Right lobe of liver (tissue), 6 donors: ENCODE results near the gene ZSWIM1. TPM values are rescaled to one million over a fixed set of nuclear protein-coding genes. Genes with fewer than 3 reads are reported as not detected.

Source experiments
- ATAC-seq, 4 donors: fragments of 200-7000 bp; cut with Tn5 transposase; one replicate each; pipeline ENCODE4 v1.9.1; 2020; ENCODE audit warnings: mild to moderate bottlenecking in 4 of 4, moderate library complexity in 4 of 4
- DNase-seq, 3 donors: peaks; one replicate each; pipeline ENCODE4 v3.0.0-alpha.2; 2020
- H3K27ac ChIP-seq, 3 donors: fragments of 200-600 bp; one replicate each; pipeline ENCODE4 v1.8.0; 2022
- H3K27me3 ChIP-seq, 2 donors: fragments of 200-600 bp; one replicate each; pipeline ENCODE4 v1.8.0; 2022
- H3K36me3 ChIP-seq, 4 donors: fragments of 200-600 bp; sonication (generic) in 1 of 4; one replicate each; pipeline versions ENCODE4 v1.5.1 to v1.8.0; 2017 to 2022; ENCODE audit warnings: control low read depth in 1 of 4
- H3K4me1 ChIP-seq, 4 donors: fragments of 200-600 bp; sonication (generic) in 1 of 4; one replicate each; pipeline versions ENCODE4 v1.5.1 to v1.8.0; 2017 to 2022; ENCODE audit warnings: control low read depth in 1 of 4
- H3K4me3 ChIP-seq, 3 donors: fragments of 200-600 bp; one replicate each; pipeline ENCODE4 v1.8.0; 2022
- H3K9me3 ChIP-seq, 4 donors: fragments of 200-600 bp; sonication (generic) in 1 of 4; one replicate each; pipeline versions ENCODE4 v1.5.1 to v1.8.0; 2017 to 2022; ENCODE audit warnings: control low read depth in 1 of 4
- POLR2A ChIP-seq: fragments of 450-650 bp; IDR thresholded peaks from one replicate; pipeline ENCODE4 v1.6.1; 2017; ENCODE audit warnings: antibody characterized with exemption, mild to moderate bottlenecking
- WGBS: methylation state at CpG from one replicate; pipeline ENCODE4 v1.1.6; 2018; ENCODE audit warnings: low coverage, low lambda C conversion rate; ENCODE audit not compliant: insufficient coverage; ENCODE audit errors: missing lambda C conversion rate; 5-methylcytosine and 5-hydroxymethylcytosine counted together
- intact Hi-C, 2 donors: fragments of 100-400 bp; cut with DNase I; formaldehyde crosslinking; loops; one replicate each; pipeline versions ENCODE4 v1.11.2 to v1.14.1; 2022
- total RNA-seq, 6 experiments: library from RNA; depleted of rRNA in 2 of 6; stranded (reverse); fragments of >200 nt in 2 of 6; fragmentation: NEBNext Ultra II Directional in 3 of 6; extraction: Animal tissue kit (Norgen Biotek cat#: 25700) in 3 of 6; gene quantifications; one replicate each; pipeline versions ENCODE4 v1.1.0 to v1.2.4, GENCODE V29; 2016 to 2023
- TF ChIP-seq, protein P1 (sequence below), 4 donors: fragments of 200-600 bp in 3 of 4; fragments of 450-650 bp in 1 of 4; IDR thresholded peaks; one replicate each; pipeline versions ENCODE4 v1.5.1 to v1.8.0; 2016 to 2022; ENCODE audit warnings: antibody characterized with exemption in 4 of 4, mild to moderate bottlenecking in 2 of 4
- donor health status: DM: no; HTN: yes; CAD: no.
- donor health status: DM: no; HTN: no; CAD: no.
- donor health status: DM: no; HTN: no; CAD: no.
- donor health status: DM: no; HTN: yes; CAD: no.
- donor health status: DM: no; HTN: yes; CAD: no.

The ZSWIM1 gene
- total RNA-seq, 6 experiments from 2014 or later = 2.4 to 3.3 (median 3.1) TPM

DNA sequence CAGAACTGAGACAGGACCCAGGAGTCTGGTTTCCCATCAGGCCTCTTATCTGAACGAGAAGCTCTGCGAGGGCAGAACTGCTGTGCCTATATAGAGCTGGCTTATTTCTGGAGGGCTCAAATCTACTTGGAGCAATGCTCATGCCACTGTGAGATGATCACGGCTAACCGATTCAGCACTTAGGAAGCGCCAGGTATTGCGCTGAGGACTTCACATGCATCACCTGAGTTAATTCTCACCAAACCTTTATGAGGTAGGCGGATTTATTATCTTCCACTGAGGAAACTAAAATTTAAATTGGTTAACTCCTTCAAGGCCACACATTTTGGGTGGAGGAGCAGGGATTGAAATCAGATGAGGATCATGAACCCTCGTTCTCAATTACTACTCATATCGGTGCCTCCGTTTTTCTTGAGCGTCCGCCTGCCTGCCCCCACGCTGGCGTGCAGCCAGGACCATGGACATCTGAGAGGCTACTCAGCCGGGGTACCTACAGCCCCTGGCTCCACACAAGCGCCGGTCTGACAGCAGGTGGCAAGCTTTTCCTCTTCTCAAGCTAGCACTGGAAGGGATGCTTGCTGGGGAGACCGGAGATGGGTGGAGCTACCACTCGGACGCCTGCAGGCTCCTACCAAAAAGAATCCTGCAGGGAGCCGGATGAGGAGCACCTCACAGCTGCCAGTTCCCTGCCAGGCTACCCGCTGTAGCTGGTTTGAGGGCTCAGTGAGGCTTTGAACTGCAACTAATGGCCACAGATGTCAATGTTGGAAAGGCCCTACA lies 52.4 kb downstream of the ZSWIM1 start:
- ATAC-seq (peak; percentile 41 to 55 (median 54)), DNase-seq (peak; percentile 73 to 80 (median 74))
- intact Hi-C loops = no loop called here
- no peaks in the 10 kb centered on the region for H3K27me3 ChIP-seq
- peak; percentile 35 for TF ChIP-seq POLR2A
- TF ChIP-seq, protein P1, sequence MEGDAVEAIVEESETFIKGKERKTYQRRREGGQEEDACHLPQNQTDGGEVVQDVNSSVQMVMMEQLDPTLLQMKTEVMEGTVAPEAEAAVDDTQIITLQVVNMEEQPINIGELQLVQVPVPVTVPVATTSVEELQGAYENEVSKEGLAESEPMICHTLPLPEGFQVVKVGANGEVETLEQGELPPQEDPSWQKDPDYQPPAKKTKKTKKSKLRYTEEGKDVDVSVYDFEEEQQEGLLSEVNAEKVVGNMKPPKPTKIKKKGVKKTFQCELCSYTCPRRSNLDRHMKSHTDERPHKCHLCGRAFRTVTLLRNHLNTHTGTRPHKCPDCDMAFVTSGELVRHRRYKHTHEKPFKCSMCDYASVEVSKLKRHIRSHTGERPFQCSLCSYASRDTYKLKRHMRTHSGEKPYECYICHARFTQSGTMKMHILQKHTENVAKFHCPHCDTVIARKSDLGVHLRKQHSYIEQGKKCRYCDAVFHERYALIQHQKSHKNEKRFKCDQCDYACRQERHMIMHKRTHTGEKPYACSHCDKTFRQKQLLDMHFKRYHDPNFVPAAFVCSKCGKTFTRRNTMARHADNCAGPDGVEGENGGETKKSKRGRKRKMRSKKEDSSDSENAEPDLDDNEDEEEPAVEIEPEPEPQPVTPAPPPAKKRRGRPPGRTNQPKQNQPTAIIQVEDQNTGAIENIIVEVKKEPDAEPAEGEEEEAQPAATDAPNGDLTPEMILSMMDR (IDR thresholded peaks at IDR 0.05) = peak; percentile 33 to 45 (median 36)
- H3K4me1 ChIP-seq = peaks cover 0 to 19% (median 9%) of the 10 kb centered on the region in 4 donors
- 2% methylated on average over 9 of the region's 22 CpGs for WGBS
- H3K27ac ChIP-seq = peak overlapping the region; percentile 96 to 100 (median 100)
- H3K36me3 ChIP-seq = peaks cover 0 to 11% (median 0%) of the 10 kb centered on the region in 4 donors
- H3K9me3 ChIP-seq = no peaks in the 10 kb centered on the region
- H3K4me3 ChIP-seq = peak overlapping the region; percentile 89 to 100 (median 100)

DNA sequence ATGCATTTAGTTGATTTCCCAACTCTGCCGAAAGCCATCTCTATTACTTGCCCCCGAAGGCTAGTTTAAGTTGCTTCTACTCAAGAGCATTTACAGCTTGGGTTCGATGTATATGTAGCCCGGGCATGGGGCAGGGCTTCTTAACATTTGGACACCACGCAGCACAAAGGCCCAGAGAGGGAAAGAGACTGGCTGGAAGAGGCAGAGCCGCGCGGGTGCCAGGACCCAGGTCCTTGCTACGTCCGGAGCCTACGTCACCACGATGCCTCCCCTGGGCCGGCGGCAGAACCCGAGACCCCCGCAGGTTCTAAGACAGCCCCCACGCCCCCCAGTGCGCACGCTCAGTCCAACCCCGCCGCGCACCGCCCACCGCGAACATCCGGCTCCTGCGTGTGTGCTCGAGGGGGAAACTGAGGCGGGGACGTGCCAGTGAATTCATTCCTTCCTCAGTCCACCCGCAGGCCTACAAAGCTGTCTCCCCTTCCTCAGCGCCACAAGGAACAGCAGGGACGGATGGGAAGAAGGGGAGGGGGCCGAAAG lies 53.1 kb downstream of the ZSWIM1 start:
- WGBS = 0% methylated on average over 22 of the region's 34 CpGs
- intact Hi-C loops = no loop called here
- Histone ChIP-seq H3K36me3 (peaks cover 0 to 16% (median 0%) of the 10 kb centered on the region in 4 donors), H3K27me3 (no peaks in the 10 kb centered on the region), H3K27ac (peak overlapping the region; percentile 96 to 100 (median 100)), H3K4me3 (peak overlapping the region; percentile 89 to 100 (median 100)), H3K9me3 (no peaks in the 10 kb centered on the region), H3K4me1 (peaks cover 0 to 19% (median 9%) of the 10 kb centered on the region in 4 donors)
- peak; percentile 71 to 79 (median 76) for DNase-seq
- peak; percentile 13 to 39 (median 18) for ATAC-seq
- no peak for TF ChIP-seq POLR2A
- TF ChIP-seq, protein P1 (IDR thresholded peaks at IDR 0.05) = no peak

Other genes starting within 250 kb of the ZSWIM1 start
- not detected for gene WFDC9, start 249.9 kb upstream of the ZSWIM1 start, total RNA-seq
- gene WFDC11, start 211.0 kb upstream of the ZSWIM1 start, total RNA-seq = not detected
- not detected for gene WFDC13, start 179.2 kb upstream of the ZSWIM1 start, total RNA-seq
- not detected for gene WFDC10B, start 176.2 kb upstream of the ZSWIM1 start, total RNA-seq
- not detected for gene SPINT4, start 158.9 kb upstream of the ZSWIM1 start, total RNA-seq
- gene WFDC3, start 89.3 kb upstream of the ZSWIM1 start, total RNA-seq = under 1 TPM in 2 of 6 experiments, not detected in 4; 0.49 to 0.73 TPM
- 10 to 100 TPM in 3 of 6 experiments, 1 to 10 TPM in 3; 7.5 to 15.7 (median 11.3) TPM for gene DNTTIP1, start 89.3 kb upstream of the ZSWIM1 start, total RNA-seq
- gene UBE2C, start 68.6 kb upstream of the ZSWIM1 start, total RNA-seq = 1 to 10 TPM in 4 of 6 experiments, under 1 TPM in 1, not detected in 1; 0.66 to 5.8 (median 3.7) TPM
- 1 to 10 TPM in 1 of 6 experiments, under 1 TPM in 2, not detected in 3; 0.37 to 3.5 (median 0.86) TPM for gene TNNC2, start 53.9 kb upstream of the ZSWIM1 start, total RNA-seq
- 10 to 100 TPM in 2 of 6 experiments, 1 to 10 TPM in 4; 3.4 to 21.8 (median 6.8) TPM for gene SNX21, start 47.4 kb upstream of the ZSWIM1 start, total RNA-seq
- 10 to 100 TPM; 13.9 to 32.1 (median 19.4) TPM for gene ACOT8, start 23.8 kb upstream of the ZSWIM1 start, total RNA-seq
- 1 to 10 TPM; 1.7 to 2.7 (median 1.9) TPM for gene ZSWIM3, start 23.6 kb upstream of the ZSWIM1 start, total RNA-seq
- 1 to 10 TPM in 5 of 6 experiments, under 1 TPM in 1; 0.50 to 3.2 (median 2.0) TPM for gene SPATA25, start 6.4 kb downstream of the ZSWIM1 start, total RNA-seq
- 1 to 10 TPM; 3.6 to 8.8 (median 5.4) TPM for gene NEURL2, start 10.0 kb downstream of the ZSWIM1 start, total RNA-seq
- 100 to 1,000 TPM in 3 of 6 experiments, 10 to 100 TPM in 3; 54.4 to 194 (median 134) TPM for gene CTSA, start 10.1 kb downstream of the ZSWIM1 start, total RNA-seq
- gene PLTP, start 30.9 kb downstream of the ZSWIM1 start, total RNA-seq = 10 to 100 TPM in 5 of 6 experiments, 1 to 10 TPM in 1; 9.6 to 70.2 (median 35.6) TPM
- 10 to 100 TPM in 2 of 6 experiments, 1 to 10 TPM in 4; 7.8 to 12.1 (median 9.5) TPM for gene PCIF1, start 53.5 kb downstream of the ZSWIM1 start, total RNA-seq
- 1 to 10 TPM; 6.5 to 9.3 (median 7.8) TPM for gene ZNF335, start 91.0 kb downstream of the ZSWIM1 start, total RNA-seq
- gene MMP9, start 127.7 kb downstream of the ZSWIM1 start, total RNA-seq = 1 to 10 TPM in 4 of 6 experiments, under 1 TPM in 2; 0.61 to 2.4 (median 1.3) TPM
- gene SLC12A5, start 148.0 kb downstream of the ZSWIM1 start, total RNA-seq = under 1 TPM in 3 of 6 experiments, not detected in 3; 0.32 to 0.91 (median 0.64) TPM
- 10 to 100 TPM in 1 of 6 experiments, 1 to 10 TPM in 5; 5.1 to 10.4 (median 8.8) TPM for gene NCOA5, start 208.7 kb downstream of the ZSWIM1 start, total RNA-seq
- 10 to 100 TPM in 2 of 6 experiments, 1 to 10 TPM in 4; 8.8 to 11.7 (median 9.4) TPM for gene CD40, start 237.1 kb downstream of the ZSWIM1 start, total RNA-seq